GM23338 (cell line): ENCODE data around the gene HDAC9.

Source experiments
- EZH2 ChIP-seq: fragments of 200-600 bp; sonication (generic); IDR thresholded peaks from one replicate; pipeline ENCODE4 v1.8.0; 2017; ENCODE audit warnings: antibody characterized with exemption, mild to moderate bottlenecking, low read depth; ENCODE audit not compliant: unreplicated experiment
- EZH2phosphoT487 ChIP-seq: fragments of 200-600 bp; sonication (generic); IDR thresholded peaks from one replicate; pipeline ENCODE4 v1.8.1; 2018; ENCODE audit warnings: antibody characterized with exemption; ENCODE audit not compliant: unreplicated experiment
- JUNB ChIP-seq: IDR thresholded peaks from one replicate; pipeline ENCODE4 v1.6.1; 2016; ENCODE audit warnings: antibody characterized with exemption; ENCODE audit not compliant: unreplicated experiment
- NANOG ChIP-seq: IDR thresholded peaks from 2 replicates; pipeline ENCODE4 v1.6.1; 2016; ENCODE audit warnings: antibody characterized with exemption, borderline replicate concordance
- POLR2AphosphoS5 ChIP-seq: IDR thresholded peaks from 2 replicates; pipeline ENCODE4 v1.6.1; 2016; ENCODE audit warnings: antibody characterized with exemption, low read depth
- REST ChIP-seq: IDR thresholded peaks from one replicate; pipeline ENCODE4 v1.6.1; 2018; ENCODE audit warnings: antibody characterized with exemption; ENCODE audit not compliant: unreplicated experiment
- TF ChIP-seq, protein P1 (sequence below), 2 experiments: fragments of 200-600 bp in 1 of 2; sonication (generic) in 1 of 2; conservative IDR thresholded peaks; 2 replicates each; pipeline versions ENCODE4 v1.5.1 to v1.6.1; 2016 to 2017; ENCODE audit warnings: antibody characterized with exemption in 2 of 2, low read depth in 2 of 2, mild to moderate bottlenecking in 2 of 2, moderate library complexity in 1 of 2

DNA sequence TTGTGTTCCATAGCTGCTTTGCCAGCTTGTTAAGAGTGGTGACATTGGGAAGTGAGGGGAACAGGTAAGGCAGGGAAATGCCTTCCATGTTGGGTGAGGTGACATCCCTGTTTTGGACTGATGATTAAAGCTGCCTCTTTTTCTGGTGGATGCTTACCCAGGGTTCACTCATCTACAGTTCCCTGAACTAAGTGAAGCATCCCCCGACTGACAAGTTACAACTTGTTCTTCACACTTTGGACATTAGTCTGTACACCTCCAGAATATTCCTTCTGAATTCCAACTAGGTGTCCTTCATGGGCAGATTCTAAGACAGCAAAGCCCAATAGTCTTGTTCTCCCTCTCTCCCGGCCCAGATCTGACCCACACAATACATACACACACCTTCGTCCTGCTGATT is 63.4 kb downstream of the HDAC9 start:
- TF ChIP-seq, protein P1, sequence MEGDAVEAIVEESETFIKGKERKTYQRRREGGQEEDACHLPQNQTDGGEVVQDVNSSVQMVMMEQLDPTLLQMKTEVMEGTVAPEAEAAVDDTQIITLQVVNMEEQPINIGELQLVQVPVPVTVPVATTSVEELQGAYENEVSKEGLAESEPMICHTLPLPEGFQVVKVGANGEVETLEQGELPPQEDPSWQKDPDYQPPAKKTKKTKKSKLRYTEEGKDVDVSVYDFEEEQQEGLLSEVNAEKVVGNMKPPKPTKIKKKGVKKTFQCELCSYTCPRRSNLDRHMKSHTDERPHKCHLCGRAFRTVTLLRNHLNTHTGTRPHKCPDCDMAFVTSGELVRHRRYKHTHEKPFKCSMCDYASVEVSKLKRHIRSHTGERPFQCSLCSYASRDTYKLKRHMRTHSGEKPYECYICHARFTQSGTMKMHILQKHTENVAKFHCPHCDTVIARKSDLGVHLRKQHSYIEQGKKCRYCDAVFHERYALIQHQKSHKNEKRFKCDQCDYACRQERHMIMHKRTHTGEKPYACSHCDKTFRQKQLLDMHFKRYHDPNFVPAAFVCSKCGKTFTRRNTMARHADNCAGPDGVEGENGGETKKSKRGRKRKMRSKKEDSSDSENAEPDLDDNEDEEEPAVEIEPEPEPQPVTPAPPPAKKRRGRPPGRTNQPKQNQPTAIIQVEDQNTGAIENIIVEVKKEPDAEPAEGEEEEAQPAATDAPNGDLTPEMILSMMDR (conservative IDR thresholded peaks at IDR 0.05; ENCODE audit: low read depth in 2 of 2), result no peak
- no peak for TF ChIP-seq POLR2AphosphoS5
- TF ChIP-seq NANOG, result no peak
- TF ChIP-seq EZH2, result no peak
- TF ChIP-seq JUNB, result no peak
- no peak for TF ChIP-seq EZH2phosphoT487
- no peak for TF ChIP-seq REST
